ENCODE data around the gene ANKRD13C. TPM values are rescaled to one million over a fixed set of nuclear protein-coding genes. Genes with fewer than 3 reads are reported as not detected.

The ANKRD13C gene
- total and polyA plus RNA-seq, 4 donors: 8.7 to 52.8 (median 13.7) TPM

GRCh38 chr1:70211541-70211940 is 143.0 kb downstream of the ANKRD13C start:
- Histone ChIP-seq H3K27me3 (ENCODE audit: control insufficient read depth in 3 of 3, insufficient read depth in 3 of 3, low read length in 2 of 3) (no peaks in the 10 kb centered on the region), H3K9me3 (ENCODE audit: control insufficient read depth in 4 of 4, insufficient read depth in 3 of 4, low read length in 3 of 4) (no peaks in the 10 kb centered on the region), H3K36me3 (ENCODE audit: control insufficient read depth in 4 of 4, insufficient read depth in 4 of 4, low read length in 4 of 4) (peaks cover 3 to 20% (median 10%) of the 10 kb centered on the region in 4 donors), H3K4me1 (ENCODE audit: control insufficient read depth in 5 of 5, insufficient read depth in 5 of 5, low read length in 5 of 5) (peaks cover 0 to 12% (median 12%) of the 10 kb centered on the region in 5 donors), H3K27ac (ENCODE audit: low read depth in 1 of 2, low read length in 1 of 2) (no peak overlapping the region), H3K4me3 (no peak overlapping the region), H3K9ac (ENCODE audit: insufficient read depth in 1 of 2, low read length in 2 of 2) (no peak overlapping the region)
- no peak for TF ChIP-seq CTCF (IDR thresholded peaks at IDR 0.05; ENCODE audit: control extremely low read depth, extremely low read depth)
- ATAC-seq (ENCODE audit: insufficient read depth, low FRiP score) (no peak), DNase-seq (no peak)

GRCh38 chr1:70210820-70211219 is 143.7 kb downstream of the ANKRD13C start:
- Histone ChIP-seq H3K4me3 (no peak overlapping the region), H3K27me3 (ENCODE audit: control insufficient read depth in 3 of 3, insufficient read depth in 3 of 3, low read length in 2 of 3) (no peaks in the 10 kb centered on the region), H3K4me1 (ENCODE audit: control insufficient read depth in 5 of 5, insufficient read depth in 5 of 5, low read length in 5 of 5) (peaks cover 0 to 15% (median 12%) of the 10 kb centered on the region in 5 donors), H3K9ac (ENCODE audit: insufficient read depth in 1 of 2, low read length in 2 of 2) (no peak overlapping the region), H3K9me3 (ENCODE audit: control insufficient read depth in 4 of 4, insufficient read depth in 3 of 4, low read length in 3 of 4) (no peaks in the 10 kb centered on the region), H3K27ac (ENCODE audit: low read depth in 1 of 2, low read length in 1 of 2) (no peak overlapping the region), H3K36me3 (ENCODE audit: control insufficient read depth in 4 of 4, insufficient read depth in 4 of 4, low read length in 4 of 4) (peaks cover 0 to 14% (median 9%) of the 10 kb centered on the region in 4 donors)
- WGBS, 2 donors: 49 to 81% methylated on average over 1 of the region's 1 CpG
- ATAC-seq (ENCODE audit: insufficient read depth, low FRiP score) (no peak), DNase-seq (no peak)
- no peak for TF ChIP-seq CTCF (IDR thresholded peaks at IDR 0.05; ENCODE audit: control extremely low read depth, extremely low read depth)

Other genes with a start within 250 kb of the ANKRD13C start
- 10 to 100 TPM in 1 of 2 donors, 1 to 10 TPM in 1; 9.7 to 24.6 TPM for gene LRRC40, start 149.1 kb downstream of the ANKRD13C start, total RNA-seq
- 10 to 100 TPM in 1 of 2 donors, 1 to 10 TPM in 1; 7.5 to 11.6 TPM for gene LRRC40, start 149.1 kb downstream of the ANKRD13C start, polyA plus RNA-seq
- 100 to 1,000 TPM in 1 of 2 donors, 10 to 100 TPM in 1; 96.4 to 331 TPM for gene SRSF11, start 133.3 kb downstream of the ANKRD13C start, total RNA-seq
- 100 to 1,000 TPM in 1 of 2 donors, 10 to 100 TPM in 1; 76.9 to 178 TPM for gene SRSF11, start 133.3 kb downstream of the ANKRD13C start, polyA plus RNA-seq
- gene CTH, start 56.5 kb upstream of the ANKRD13C start, total RNA-seq: 1 to 10 TPM; 5.5 to 8.6 TPM
- 1 to 10 TPM; 4.3 to 6.2 TPM for gene CTH, start 56.5 kb upstream of the ANKRD13C start, polyA plus RNA-seq

Data from lung (tissue), 12 donors.